Ovary (tissue), 3 donors: ENCODE measurements around the gene THRA.

Experiments used
- CTCF ChIP-seq, 3 donors: fragments of 450-650 bp in 2 of 3; fragments of 200-600 bp in 1 of 3; IDR thresholded peaks; one replicate each; pipeline versions ENCODE4 v1.5.1 to v1.8.0; 2016 to 2022; ENCODE audit warnings: antibody characterized with exemption in 3 of 3, mild to moderate bottlenecking in 1 of 3
- POLR2A ChIP-seq: fragments of 450-650 bp; IDR thresholded peaks from one replicate; pipeline ENCODE4 v1.6.1; 2017; ENCODE audit warnings: antibody characterized with exemption, mild to moderate bottlenecking, moderate library complexity
- donor health status: DM: no; HTN: no; CAD: no.

DNA sequence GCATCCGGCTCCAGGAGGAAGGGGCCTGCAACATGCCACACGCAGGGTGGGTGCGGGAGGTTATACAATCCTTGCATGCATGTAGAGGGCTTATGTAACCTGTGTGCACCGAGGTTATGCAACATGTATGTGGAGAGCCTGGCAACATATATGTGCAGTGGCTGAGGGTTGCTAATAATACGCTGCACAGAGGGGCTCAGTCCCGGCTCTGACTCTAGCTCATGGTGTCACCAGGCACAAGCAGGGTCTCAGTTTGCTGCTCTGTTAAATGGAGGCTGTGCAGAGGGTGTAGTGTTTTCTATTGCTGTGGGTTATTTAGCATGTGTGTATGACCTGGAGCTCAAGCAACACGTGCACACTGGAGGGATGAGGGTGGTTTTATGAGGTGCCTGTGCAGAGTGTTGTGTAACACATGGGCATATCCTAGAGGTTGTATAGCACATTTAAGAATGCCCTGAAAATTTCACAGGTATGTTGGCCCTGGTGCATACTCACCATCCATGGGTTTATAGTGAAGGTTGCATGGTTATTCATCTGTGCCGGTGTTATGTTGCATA is 13.3 kb downstream of the THRA start:
- TF ChIP-seq CTCF (IDR thresholded peaks at IDR 0.05) = no peak
- TF ChIP-seq POLR2A = no peak
